ENCODE results near the gene PLCB2. TPM values are rescaled to one million over a fixed set of nuclear protein-coding genes. Genes with fewer than 3 reads are reported as not detected.

PLCB2 gene
- total and polyA plus RNA-seq, 9 of the 15 experiments (the other 6 are each of a cell fraction or from before 2014, with no cell fraction given), result 0.37 to 12.3 (median 8.0) TPM

- TF ChIP-seq ZBTB33 (CRISPR knock-in tag; IDR thresholded peaks at IDR 0.05) (no peak), ZNF398 (CRISPR knock-in tag; IDR thresholded peaks at IDR 0.05) (no peak), ZEB2 (IDR thresholded peaks at IDR 0.05) (no peak), ZNF668 (CRISPR knock-in tag; IDR thresholded peaks at IDR 0.05) (no peak)
Measured at GRCh38 chr15:40276927-40277326, 30.8 kb downstream of the PLCB2 start (continued).

GRCh38 chr15:40275954-40276353 lies 31.8 kb downstream of the PLCB2 start:
- DNase-seq (ENCODE audit: extremely low read depth in 1 of 4, low spot score in 3 of 4) (no peak), FAIRE-seq (no peak), ATAC-seq (no peak)
- Histone ChIP-seq H3K79me2 (ENCODE audit: control insufficient read depth, insufficient read depth, low read length) (no peaks in the 10 kb centered on the region), H3K36me3 (ENCODE audit: control insufficient read depth, insufficient read depth, low read length) (no peaks in the 10 kb centered on the region), H3K27me3 (ENCODE audit: control insufficient read depth in 2 of 2, insufficient read depth in 2 of 2, low read length in 2 of 2) (peaks cover 0 to 16% of the 10 kb centered on the region in 2 experiments; a peak in 2 of 5 replicates), H3K4me2 (ENCODE audit: insufficient read depth, low read length) (no peak overlapping the region), H2AFZ (ENCODE audit: low read depth, low read length) (no peak overlapping the region), H3K9me1 (ENCODE audit: control insufficient read depth, insufficient read depth, low read length) (no peaks in the 10 kb centered on the region), H3K9me3 (replicated peaks; ENCODE audit: control insufficient read depth, insufficient read depth, low read depth, low read length) (no peaks in the 10 kb centered on the region), H3K4me3 (no peak overlapping the region), H4K20me1 (replicated peaks; ENCODE audit: control insufficient read depth, insufficient read depth, low read length) (0 out of 2 replicates have a peak, but pooled peaks cover 3% of the 10 kb centered on the region), H3K9ac (ENCODE audit: insufficient read depth in 1 of 2, low read depth in 2 of 2, low read length in 2 of 2) (peak overlapping the region in 1 of 2 experiments; percentile 24; a peak in 1 of 4 replicates), H3K27ac (ENCODE audit: extremely low read depth, low read depth, low read length) (no peak overlapping the region), H3K4me1 (replicated peaks in 1 of 2; ENCODE audit: control insufficient read depth in 2 of 2, insufficient read depth in 2 of 2, low read length in 2 of 2) (peaks cover 13 to 45% of the 10 kb centered on the region in 2 experiments)
- TF ChIP-seq FOXJ3 (CRISPR knock-in tag; IDR thresholded peaks at IDR 0.05) (no peak), REST (IDR thresholded peaks at IDR 0.05; ENCODE audit: borderline replicate concordance) (no peak), REST (CRISPR knock-in tag; IDR thresholded peaks at IDR 0.05; ENCODE audit: low read depth) (no peak)
- intact Hi-C loops (cut with micrococcal nuclease) (no loop called here), in situ Hi-C loops (cut with MboI) (loop anchor here (5.0 kb wide), 1 partner anchor 36 kb away; no protein-coding TSS in a partner anchor)
- BruUV-seq (replicated peaks), result no TSS peak
- WGBS (ENCODE audit: insufficient coverage, low coverage, missing lambda C conversion rate), result 69% methylated on average over 5 of the region's 7 CpGs
- POLR2A ChIA-PET, result interaction anchor here (1.0 kb wide), 1 partner anchor 11 kb away, joined by 3 read pairs; no protein-coding TSS in a partner anchor
- CTCF ChIA-PET (ENCODE audit: low intra/inter-chr PET ratio), result interaction anchor here (0.6 to 7.1 kb wide), 6 partner anchors 11 to 246 kb away, joined by 3 to 218 read pairs (median 10); no protein-coding TSS in a partner anchor
